Measurements from ENCODE around the gene LDLRAD4. TPM values are rescaled to one million over a fixed set of nuclear protein-coding genes. Genes with fewer than 3 reads are reported as not detected.

Gene LDLRAD4
- total RNA-seq, 2 experiments from 2014 or later = 34.3 to 35.7 TPM

- no peaks in the 10 kb centered on the region for H3K27me3 Mint-ChIP-seq (ENCODE audit: low read depth)
- ATAC-seq (peak; percentile 76), DNase-seq (peak; percentile 83)
- peaks cover 77% of the 10 kb centered on the region for H3K4me1 Mint-ChIP-seq (ENCODE audit: low read depth)
- CTCF ChIA-PET = interaction anchor here (0.7 to 3.1 kb wide), 6 partner anchors 63 to 238 kb away, joined by 3 to 9 read pairs (median 4); no protein-coding TSS in a partner anchor
- H3K4me3 Mint-ChIP-seq = peak overlapping the region; percentile 40
- H3K9me3 Mint-ChIP-seq (ENCODE audit: insufficient read depth) = no peaks in the 10 kb centered on the region
- H3K36me3 Mint-ChIP-seq (ENCODE audit: low read depth) = no peaks in the 10 kb centered on the region
- POLR2A ChIA-PET = interaction anchor here (0.6 to 2.5 kb wide), 6 partner anchors 61 to 188 kb away, joined by 3 to 6 read pairs (median 4); no protein-coding TSS in a partner anchor
- H3K27ac Mint-ChIP-seq = peak overlapping the region; percentile 82
These were observed 157.0 kb downstream of the LDLRAD4 start for GRCh38 chr18:13375302-13376255.

- H3K9me3 Mint-ChIP-seq (ENCODE audit: insufficient read depth) = no peaks in the 10 kb centered on the region
- ChIA-PET CTCF (interaction anchor here (0.8 to 5.9 kb wide), 6 partner anchors 88 to 238 kb away, joined by 3 to 33 read pairs (median 4); no protein-coding TSS in a partner anchor), POLR2A (interaction anchor here (0.6 to 2.5 kb wide), 5 partner anchors 12 to 160 kb away, joined by 3 to 6 read pairs (median 5); no protein-coding TSS in a partner anchor)
- H3K4me3 Mint-ChIP-seq = peak overlapping the region; percentile 40
- H3K27me3 Mint-ChIP-seq (ENCODE audit: low read depth) = no peaks in the 10 kb centered on the region
- peak overlapping the region; percentile 82 for H3K27ac Mint-ChIP-seq
- peak; percentile 64 for DNase-seq
- peak; percentile 27 for ATAC-seq
- H3K4me1 Mint-ChIP-seq (ENCODE audit: low read depth) = peaks cover 80% of the 10 kb centered on the region
- no peaks in the 10 kb centered on the region for H3K36me3 Mint-ChIP-seq (ENCODE audit: low read depth)
These were observed 157.8 kb downstream of the LDLRAD4 start for GRCh38 chr18:13376298-13376840.

- Mint-ChIP-seq H3K9me3 (ENCODE audit: insufficient read depth) (no peaks in the 10 kb centered on the region), H3K27ac (peak overlapping the region; percentile 82), H3K36me3 (ENCODE audit: low read depth) (no peaks in the 10 kb centered on the region), H3K4me1 (ENCODE audit: low read depth) (peaks cover 81% of the 10 kb centered on the region), H3K27me3 (ENCODE audit: low read depth) (no peaks in the 10 kb centered on the region), H3K4me3 (peak overlapping the region; percentile 40)
- ChIA-PET POLR2A (interaction anchor here (0.6 to 2.5 kb wide), 4 partner anchors 13 to 161 kb away, joined by 3 to 6 read pairs (median 4); no protein-coding TSS in a partner anchor), CTCF (interaction anchor here (0.7 to 5.9 kb wide), 8 partner anchors 60 to 252 kb away, joined by 3 to 33 read pairs (median 3); no protein-coding TSS in a partner anchor)
- ATAC-seq (peak; percentile 56), DNase-seq (peak; percentile 70)
These were observed 158.3 kb downstream of the LDLRAD4 start for GRCh38 chr18:13376841-13377351.

GRCh38 chr18:13377496-13377895 is 158.9 kb downstream of the LDLRAD4 start:
- H3K36me3 Mint-ChIP-seq (ENCODE audit: low read depth) = no peaks in the 10 kb centered on the region
- ChIA-PET POLR2A (interaction anchor here (1.8 kb wide), 1 partner anchor 89 kb away, joined by 5 read pairs; no protein-coding TSS in a partner anchor), CTCF (interaction anchor here (0.7 to 5.9 kb wide), 7 partner anchors 13 to 251 kb away, joined by 3 to 33 read pairs (median 3); no protein-coding TSS in a partner anchor)
- no peaks in the 10 kb centered on the region for H3K27me3 Mint-ChIP-seq (ENCODE audit: low read depth)
- H3K9me3 Mint-ChIP-seq (ENCODE audit: insufficient read depth) = no peaks in the 10 kb centered on the region
- no peak for ATAC-seq
- peaks cover 81% of the 10 kb centered on the region for H3K4me1 Mint-ChIP-seq (ENCODE audit: low read depth)
- peak overlapping the region; percentile 82 for H3K27ac Mint-ChIP-seq
- DNase-seq = peak; percentile 29
- H3K4me3 Mint-ChIP-seq = peak overlapping the region; percentile 40

- Mint-ChIP-seq H3K9me3 (ENCODE audit: insufficient read depth) (no peaks in the 10 kb centered on the region), H3K4me3 (no peak overlapping the region), H3K4me1 (ENCODE audit: low read depth) (peaks cover 82% of the 10 kb centered on the region), H3K27ac (peak overlapping the region; percentile 82), H3K36me3 (ENCODE audit: low read depth) (no peaks in the 10 kb centered on the region), H3K27me3 (ENCODE audit: low read depth) (no peaks in the 10 kb centered on the region)
- DNase-seq = no peak
- ATAC-seq = no peak
- POLR2A ChIA-PET = interaction anchor here (1.0 kb wide), 2 partner anchors 29 to 112 kb away, joined by 3 read pairs; no protein-coding TSS in a partner anchor
- CTCF ChIA-PET = interaction anchor here (1.6 to 5.9 kb wide), 3 partner anchors 13 to 162 kb away, joined by 3 to 33 read pairs (median 3); no protein-coding TSS in a partner anchor
These were observed 159.6 kb downstream of the LDLRAD4 start for GRCh38 chr18:13378150-13378549.

- ChIA-PET CTCF (interaction anchor here (1.7 to 5.9 kb wide), 2 partner anchors 14 to 163 kb away, joined by 3 to 33 read pairs; no protein-coding TSS in a partner anchor), POLR2A (interaction anchor here (0.6 kb wide), 1 partner anchor 1070 kb away, joined by 3 read pairs; no protein-coding TSS in a partner anchor)
- Mint-ChIP-seq H3K9me3 (ENCODE audit: insufficient read depth) (no peaks in the 10 kb centered on the region), H3K4me3 (no peak overlapping the region), H3K36me3 (ENCODE audit: low read depth) (no peaks in the 10 kb centered on the region), H3K4me1 (ENCODE audit: low read depth) (peaks cover 80% of the 10 kb centered on the region), H3K27ac (no peak overlapping the region), H3K27me3 (ENCODE audit: low read depth) (no peaks in the 10 kb centered on the region)
- no peak for DNase-seq
- ATAC-seq = no peak
These were observed 160.7 kb downstream of the LDLRAD4 start for GRCh38 chr18:13379062-13379865.

- no peaks in the 10 kb centered on the region for H3K9me3 Mint-ChIP-seq (ENCODE audit: insufficient read depth)
- CTCF ChIA-PET = interaction anchor here (5.9 kb wide), 1 partner anchor 164 kb away, joined by 33 read pairs; no protein-coding TSS in a partner anchor
- peaks cover 74% of the 10 kb centered on the region for H3K4me1 Mint-ChIP-seq (ENCODE audit: low read depth)
- no peak overlapping the region for H3K4me3 Mint-ChIP-seq
- peak overlapping the region; percentile 31 for H3K27ac Mint-ChIP-seq
- DNase-seq (no peak), ATAC-seq (no peak)
- H3K27me3 Mint-ChIP-seq (ENCODE audit: low read depth) = no peaks in the 10 kb centered on the region
- no peaks in the 10 kb centered on the region for H3K36me3 Mint-ChIP-seq (ENCODE audit: low read depth)
- POLR2A ChIA-PET = interaction anchor here (0.6 kb wide), 1 partner anchor 1071 kb away, joined by 3 read pairs; no protein-coding TSS in a partner anchor
These were observed 161.6 kb downstream of the LDLRAD4 start for GRCh38 chr18:13379930-13380690.

- no peak for DNase-seq
- no peak for ATAC-seq
- H3K36me3 Mint-ChIP-seq (ENCODE audit: low read depth) = no peaks in the 10 kb centered on the region
- H3K4me1 Mint-ChIP-seq (ENCODE audit: low read depth) = peaks cover 68% of the 10 kb centered on the region
- no peak overlapping the region for H3K4me3 Mint-ChIP-seq
- H3K9me3 Mint-ChIP-seq (ENCODE audit: insufficient read depth) = no peaks in the 10 kb centered on the region
- peak overlapping the region; percentile 31 for H3K27ac Mint-ChIP-seq
- ChIA-PET CTCF (interaction anchor here (5.9 kb wide), 1 partner anchor 165 kb away, joined by 33 read pairs; no protein-coding TSS in a partner anchor), POLR2A (interaction anchor here (0.6 kb wide), 1 partner anchor 226 kb away, joined by 3 read pairs; no protein-coding TSS in a partner anchor)
- no peaks in the 10 kb centered on the region for H3K27me3 Mint-ChIP-seq (ENCODE audit: low read depth)
These were observed 162.1 kb downstream of the LDLRAD4 start for GRCh38 chr18:13380691-13381070.

GRCh38 chr18:13381331-13381730 is 162.8 kb downstream of the LDLRAD4 start:
- ChIA-PET POLR2A (interaction anchor here (0.6 to 1.0 kb wide), 3 partner anchors 48 to 226 kb away, joined by 3 to 5 read pairs (median 5); no protein-coding TSS in a partner anchor), CTCF (interaction anchor here (0.8 to 5.9 kb wide), 3 partner anchors 13 to 165 kb away, joined by 3 to 33 read pairs (median 5); no protein-coding TSS in a partner anchor)
- peaks cover 62% of the 10 kb centered on the region for H3K4me1 Mint-ChIP-seq (ENCODE audit: low read depth)
- no peak for DNase-seq
- no peaks in the 10 kb centered on the region for H3K36me3 Mint-ChIP-seq (ENCODE audit: low read depth)
- no peaks in the 10 kb centered on the region for H3K9me3 Mint-ChIP-seq (ENCODE audit: insufficient read depth)
- H3K4me3 Mint-ChIP-seq = peak overlapping the region; percentile 73
- peak overlapping the region; percentile 92 for H3K27ac Mint-ChIP-seq
- H3K27me3 Mint-ChIP-seq (ENCODE audit: low read depth) = no peaks in the 10 kb centered on the region
- ATAC-seq = peak; percentile 4

GRCh38 chr18:13381944-13382365 is 163.4 kb downstream of the LDLRAD4 start:
- DNase-seq = peak; percentile 61
- no peaks in the 10 kb centered on the region for H3K27me3 Mint-ChIP-seq (ENCODE audit: low read depth)
- H3K9me3 Mint-ChIP-seq (ENCODE audit: insufficient read depth) = no peaks in the 10 kb centered on the region
- peaks cover 56% of the 10 kb centered on the region for H3K4me1 Mint-ChIP-seq (ENCODE audit: low read depth)
- H3K36me3 Mint-ChIP-seq (ENCODE audit: low read depth) = no peaks in the 10 kb centered on the region
- ChIA-PET POLR2A (interaction anchor here (0.7 to 1.0 kb wide), 2 partner anchors 47 to 108 kb away, joined by 5 read pairs; no protein-coding TSS in a partner anchor), CTCF (interaction anchor here (0.8 to 5.9 kb wide), 3 partner anchors 12 to 166 kb away, joined by 3 to 33 read pairs (median 5); no protein-coding TSS in a partner anchor)
- ATAC-seq = peak; percentile 70
- peak overlapping the region; percentile 92 for H3K27ac Mint-ChIP-seq
- peak overlapping the region; percentile 73 for H3K4me3 Mint-ChIP-seq

All from activated CD8-positive, alpha-beta T cell treated with anti-CD3 and anti-CD28 coated beads, Interleukin-2, amount 10 ng/mL, durations not matched to agents 7 days and 5 days (primary cell).